IMR-90 (cell line): ENCODE measurements around the gene NUDT19. TPM values are rescaled to one million over a fixed set of nuclear protein-coding genes. Genes with fewer than 3 reads are reported as not detected.
A peak's percentile ranks its signal among the peaks of the same experiment; 100 is the strongest.

Source experiments
- ATAC-seq: fragments of 200-7000 bp; cut with Tn5 transposase; 2 replicates; pipeline ENCODE4 v1.9.1; 2020; ENCODE audit warnings: low read depth, mild to moderate bottlenecking, moderate library complexity
- BruUV-seq: library from RNA; stranded (reverse); fragments of 400-500 nt; replicated peaks from 2 replicates; lab custom pipeline; 2021; lab: Mats Ljungman, UMichigan
- CTCF ChIA-PET: fragments of 300-600 bp; formaldehyde crosslinking; extraction: SDS; loops from one replicate; lab custom pipeline; 2021; ENCODE audit warnings: antibody characterized with exemption; lab: Yijun Ruan, JAX
- POLR2A ChIA-PET: fragments of 300-600 bp; sonication (Branson Sonifier 250); formaldehyde crosslinking; loops from one replicate; lab custom pipeline; 2022; ENCODE audit warnings: antibody characterized with exemption; ENCODE audit not compliant: unreplicated experiment; lab: Charles Lee
- DNase-seq: peaks from one replicate; pipeline ENCODE4 v3.0.0; 2013
- H2AFZ ChIP-seq: replicated peaks from 2 replicates; pipeline ENCODE3; 2013; ENCODE audit warnings: low read length, mild to moderate bottlenecking; ENCODE audit not compliant: poor library complexity
- H2AK5ac ChIP-seq: 2 replicates; pipeline ENCODE4 v1.6.1; 2013; ENCODE audit warnings: low read depth, low read length, inconsistent platforms
- H2AK9ac ChIP-seq: replicated peaks from 2 replicates; pipeline ENCODE3; 2013; ENCODE audit warnings: mild to moderate bottlenecking, low read depth, low read length, moderate library complexity; ENCODE audit not compliant: poor library complexity
- H2BK120ac ChIP-seq: 2 replicates; pipeline ENCODE4 v1.6.1; 2013; ENCODE audit warnings: low read depth, low read length, inconsistent platforms
- H2BK15ac ChIP-seq: 3 replicates; pipeline ENCODE4 v1.6.1; 2013; ENCODE audit warnings: low read depth, low read length, inconsistent platforms
- H2BK20ac ChIP-seq: 2 replicates; pipeline ENCODE4 v1.6.1; 2013; ENCODE audit warnings: low read depth, mild to moderate bottlenecking, inconsistent platforms, low read length, moderate library complexity
- H2BK5ac ChIP-seq: 2 replicates; pipeline ENCODE4 v1.6.1; 2013; ENCODE audit warnings: mild to moderate bottlenecking, low read depth, low read length, inconsistent platforms; ENCODE audit not compliant: poor library complexity, severe bottlenecking
- H3K14ac ChIP-seq: replicated peaks from 2 replicates; pipeline ENCODE4 v1.6.1; 2013; ENCODE audit warnings: low read depth, low read length, inconsistent platforms
- H3K18ac ChIP-seq: 2 replicates; pipeline ENCODE4 v1.6.1; 2013; ENCODE audit warnings: low read depth, low read length, control low read depth
- H3K23ac ChIP-seq: 2 replicates; pipeline ENCODE4 v1.6.1; 2013; ENCODE audit warnings: low read depth, low read length, inconsistent platforms
- H3K27ac ChIP-seq: 2 replicates; pipeline ENCODE4 v1.5.1; 2013; ENCODE audit warnings: mild to moderate bottlenecking, control low read depth, low read length; ENCODE audit not compliant: insufficient read depth
- H3K27me3 ChIP-seq: 2 replicates; pipeline ENCODE4 v1.6.1; 2013; ENCODE audit warnings: low read length; ENCODE audit not compliant: control insufficient read depth, insufficient read depth
- H3K36me3 ChIP-seq: 2 replicates; pipeline ENCODE4 v1.6.1; 2013; ENCODE audit warnings: low read length, mixed read lengths; ENCODE audit not compliant: control insufficient read depth, insufficient read depth
- H3K4ac ChIP-seq: 2 replicates; pipeline ENCODE4 v1.6.1; 2013; ENCODE audit warnings: low read depth, low read length, inconsistent platforms
- H3K4me1 ChIP-seq: 2 replicates; pipeline ENCODE4 v1.6.1; 2013; ENCODE audit warnings: low read length, mixed read lengths; ENCODE audit not compliant: control insufficient read depth, insufficient read depth
- H3K4me2 ChIP-seq: 2 replicates; pipeline ENCODE4 v1.6.1; 2013; ENCODE audit warnings: low read depth, mild to moderate bottlenecking, control low read depth, low read length, moderate library complexity
- H3K4me3 ChIP-seq: 2 replicates; pipeline ENCODE4 v1.5.1; 2013; ENCODE audit warnings: low read depth, mild to moderate bottlenecking, control low read depth, low read length, moderate library complexity; ENCODE audit not compliant: insufficient read depth
- H3K56ac ChIP-seq: 2 replicates; pipeline ENCODE4 v1.6.1; 2013; ENCODE audit warnings: low read length, inconsistent platforms; ENCODE audit not compliant: insufficient read depth; ENCODE audit errors: extremely low read depth
- H3K79me1 ChIP-seq, 2 experiments: 2 replicates each; pipeline ENCODE4 v1.6.1; 2013; ENCODE audit warnings: low read length in 2 of 2, inconsistent platforms in 1 of 2, low read depth in 1 of 2
- H3K9ac ChIP-seq: 2 replicates; pipeline ENCODE4 v1.6.1; 2013; ENCODE audit warnings: low read depth, low read length, control low read depth
- H3K9me1 ChIP-seq: 2 replicates; pipeline ENCODE4 v1.6.1; 2013; ENCODE audit warnings: low read length, inconsistent platforms; ENCODE audit not compliant: insufficient read depth
- H3K9me3 ChIP-seq: 2 replicates; pipeline ENCODE4 v1.6.1; 2013; ENCODE audit warnings: low read length; ENCODE audit not compliant: control insufficient read depth, insufficient read depth
- H4K20me1 ChIP-seq: 2 replicates; pipeline ENCODE4 v1.6.1; 2013; ENCODE audit warnings: low read length, inconsistent platforms; ENCODE audit not compliant: insufficient read depth
- H4K5ac ChIP-seq: 2 replicates; pipeline ENCODE4 v1.6.1; 2013; ENCODE audit warnings: mild to moderate bottlenecking, low read depth, low read length, control low read depth
- H4K8ac ChIP-seq, 2 experiments: 2 replicates each; pipeline ENCODE4 v1.6.1; 2013; ENCODE audit warnings: low read depth in 2 of 2, low read length in 2 of 2, control low read depth in 1 of 2, inconsistent platforms in 1 of 2
- H4K91ac ChIP-seq: 2 replicates; pipeline ENCODE4 v1.6.1; 2013; ENCODE audit warnings: low read depth, low read length, inconsistent platforms; ENCODE audit not compliant: insufficient read depth
- CEBPB ChIP-seq: IDR thresholded peaks from 2 replicates; pipeline ENCODE4 v1.6.1; 2012; ENCODE audit warnings: low read depth, low read length, improper control_type of control experiment
- CHD1 ChIP-seq: IDR thresholded peaks from 2 replicates; pipeline ENCODE4 v1.6.1; 2012; ENCODE audit warnings: low read depth, low read length, improper control_type of control experiment
- FOS ChIP-seq: fragments of 150-350 bp; IDR thresholded peaks from 2 replicates; pipeline ENCODE4 v1.6.1; 2016; ENCODE audit warnings: low read depth, low read length
- MXI1 ChIP-seq: IDR thresholded peaks from 2 replicates; pipeline ENCODE4 v1.6.1; 2012; ENCODE audit warnings: low read depth, mild to moderate bottlenecking, low read length, moderate library complexity, borderline replicate concordance
- NFE2L2 ChIP-seq: fragments of 150-350 bp; IDR thresholded peaks from 2 replicates; pipeline ENCODE4 v1.6.1; 2016; ENCODE audit warnings: low read depth, mild to moderate bottlenecking, low read length
- RAD21 ChIP-seq: IDR thresholded peaks from 2 replicates; pipeline ENCODE4 v1.6.1; 2012; ENCODE audit warnings: low read length, improper control_type of control experiment
- RFX5 ChIP-seq: IDR thresholded peaks from 2 replicates; pipeline ENCODE4 v1.8.0; 2012; ENCODE audit warnings: low read depth, mild to moderate bottlenecking, low read length, moderate library complexity
- USF2 ChIP-seq: fragments of 150-350 bp; IDR thresholded peaks from 2 replicates; pipeline ENCODE4 v1.6.1; 2017; ENCODE audit warnings: mild to moderate bottlenecking, antibody characterized with exemption, low read length, low read depth
- WGBS, 2 experiments: methylation state at CpG; one replicate each; pipeline versions ENCODE4 v1.1.5 to v1.1.7; 2013; ENCODE audit warnings: missing lambda C conversion rate in 2 of 2; ENCODE audit not compliant: insufficient read length in 1 of 2; ENCODE audit errors: extremely low coverage in 2 of 2; 5-methylcytosine and 5-hydroxymethylcytosine counted together
- dilution Hi-C: fragments of 300-500 bp; cut with HindIII; formaldehyde crosslinking; loops from one replicate; pipeline ENCODE4 v1.14.3; 2018; ENCODE audit warnings: low sequenced_read_pairs; ENCODE audit not compliant: unreplicated experiment
- in situ Hi-C: fragments of 300-500 bp; cut with MboI; formaldehyde crosslinking; loops from 3 replicates; pipeline ENCODE4 v1.14.3; 2019; ENCODE audit warnings: low sequenced_read_pairs, inconsistent platforms, mixed read lengths
- intact Hi-C: fragments of 100-400 bp; cut with micrococcal nuclease; formaldehyde crosslinking; loops from 2 replicates; pipeline ENCODE4 v1.10.0; 2022
- polyA plus RNA-seq, 3 experiments: library from polyadenylated mRNA; depleted of rRNA; stranded (reverse); fragments of >200 nt; gene quantifications; 2 replicates each; pipeline ENCODE4 v1.2.3, GENCODE V29; 2012; ENCODE audit warnings: low replicate concordance in 1 of 3
- total RNA-seq: library from RNA; depleted of rRNA; stranded (reverse); fragments of >200 nt; gene quantifications from 2 replicates; pipeline ENCODE4 v1.2.3, GENCODE V29; 2012

Gene NUDT19
- total and polyA plus RNA-seq, 2 of the 4 experiments (the other 2 are of a cell fraction): 4.1 to 4.5 TPM

- Histone ChIP-seq H3K27me3 (no peaks in the 10 kb centered on the region), H4K20me1 (no peaks in the 10 kb centered on the region; the same call in 1 of the 2 replicates), H2AFZ (no peak overlapping the region), H3K14ac (no peak overlapping the region), H2BK15ac (no peak overlapping the region), H2AK9ac (no peak overlapping the region), H3K18ac (no peak overlapping the region), H3K27ac (no peak overlapping the region), H3K9ac (no peak overlapping the region), H2BK20ac (no peak overlapping the region), H3K36me3 (peaks cover 16% of the 10 kb centered on the region; the same call in 1 of the 2 replicates), H3K79me1 (peaks cover 6 to 41% of the 10 kb centered on the region in 2 experiments; a peak in 3 of 4 replicates), H2BK120ac (no peak overlapping the region), H3K4me1 (peaks cover 2% of the 10 kb centered on the region; the same call in 1 of the 2 replicates), H3K4me3 (no peak overlapping the region), H3K9me1 (0 out of 2 replicates have a peak, but pooled peaks cover 5% of the 10 kb centered on the region), H2AK5ac (no peak overlapping the region), H4K91ac (no peak overlapping the region), H3K23ac (no peak overlapping the region), H4K8ac (no peak overlapping the region; a peak in 1 of 4 replicates), H4K5ac (no peak overlapping the region), H3K4ac (no peak overlapping the region), H3K56ac (no peak overlapping the region), H3K4me2 (no peak overlapping the region), H2BK5ac (no peak overlapping the region), H3K9me3 (no peaks in the 10 kb centered on the region)
- ATAC-seq: peak; percentile 89
- in situ Hi-C loops (no loop called here), intact Hi-C loops (no loop called here), dilution Hi-C loops (no loop called here)
- no CpG with 5 or more reads among the region's 12 CpGs for WGBS, 2 experiments
- CTCF ChIA-PET: no interaction called here
- POLR2A ChIA-PET: no interaction called here
- TF ChIP-seq FOS: no peak
- TF ChIP-seq RAD21: no peak
- no peak for TF ChIP-seq NFE2L2
- TF ChIP-seq CHD1: no peak
- no peak for TF ChIP-seq USF2
- TF ChIP-seq CEBPB: no peak
- TF ChIP-seq RFX5: no peak
- TF ChIP-seq MXI1: no peak; the same call in 1 of the 2 replicates
- BruUV-seq: no TSS peak
- DNase-seq: peak; percentile 81
Observed at GRCh38 chr19:32652894-32653598, 38.6 kb upstream of the NUDT19 start.
